Cardiac muscle cell (in vitro differentiated cells and primary cell): Measurements from ENCODE around the gene CDH5. TPM values are rescaled to one million over a fixed set of nuclear protein-coding genes. Genes with fewer than 3 reads are reported as not detected.

Experiments used
- DNase-seq, 2 donors: peaks; one replicate each; pipeline versions ENCODE4 v3.0.0 to v3.0.0-alpha.2; 2010 to 2017; ENCODE audit warnings: low read depth in 1 of 2, low spot score in 1 of 2
- H3K27ac ChIP-seq: fragments of 200-600 bp; sonication (generic); 2 replicates; pipeline ENCODE4 v1.5.1; 2016
- H3K27me3 ChIP-seq: fragments of 200-600 bp; sonication (generic); 2 replicates; pipeline ENCODE4 v1.6.0; 2016; ENCODE audit warnings: control low read depth
- H3K36me3 ChIP-seq: fragments of 200-600 bp; sonication (generic); 2 replicates; pipeline ENCODE4 v1.5.1; 2016; ENCODE audit warnings: control low read depth
- H3K4me1 ChIP-seq: fragments of 200-600 bp; sonication (generic); 2 replicates; pipeline ENCODE4 v1.8.1; 2017; ENCODE audit warnings: low read depth, mild to moderate bottlenecking, mixed run types
- H3K4me3 ChIP-seq: fragments of 200-600 bp; sonication (generic); 2 replicates; pipeline ENCODE4 v1.5.1; 2016; ENCODE audit warnings: mild to moderate bottlenecking
- H3K9me3 ChIP-seq: fragments of 200-600 bp; sonication (generic); 2 replicates; pipeline ENCODE4 v1.5.1; 2017; ENCODE audit warnings: low read depth, mild to moderate bottlenecking, control low read depth
- polyA plus RNA-seq: library from polyadenylated mRNA; unstranded; fragments of >200 nt; fragmentation: Nextera tagmentation; extraction: Ambion mirVana; gene quantifications from 2 replicates; pipeline ENCODE4 v1.2.1, GENCODE V29; 2016
- total RNA-seq: library from RNA; depleted of rRNA; stranded (reverse); fragments of >200 nt; gene quantifications from 2 replicates; pipeline ENCODE4 v1.2.3, GENCODE V29; 2016
- TF ChIP-seq, protein P1 (sequence below): IDR thresholded peaks from 2 replicates; pipeline ENCODE4 v1.5.1; 2012; ENCODE audit warnings: low read depth, mild to moderate bottlenecking, low read length

CDH5 gene
- total and polyA plus RNA-seq, 2 experiments from 2014 or later = 1.1 to 4.1 TPM

DNA sequence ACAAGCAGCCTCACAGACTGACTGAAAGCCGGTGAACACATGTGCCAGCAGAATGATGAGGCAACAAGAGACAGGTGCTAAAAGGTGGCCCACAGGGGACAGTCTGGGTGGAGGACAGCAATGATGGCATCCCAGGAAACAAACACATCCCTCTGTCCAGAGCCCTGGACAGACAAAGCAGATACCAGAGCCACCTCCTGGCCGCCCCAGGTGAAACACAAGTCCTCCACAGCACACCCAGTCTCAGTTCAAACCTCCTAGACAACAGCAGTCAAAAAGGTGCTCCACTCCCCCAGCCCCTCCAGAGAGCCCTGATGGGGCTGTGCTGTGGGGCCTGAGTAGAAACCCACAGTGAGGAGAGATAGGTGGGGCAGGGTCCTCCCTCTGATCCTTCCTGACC lies 20.3 kb upstream of the CDH5 start:
- H3K4me3 ChIP-seq = no peak overlapping the region
- TF ChIP-seq, protein P1, sequence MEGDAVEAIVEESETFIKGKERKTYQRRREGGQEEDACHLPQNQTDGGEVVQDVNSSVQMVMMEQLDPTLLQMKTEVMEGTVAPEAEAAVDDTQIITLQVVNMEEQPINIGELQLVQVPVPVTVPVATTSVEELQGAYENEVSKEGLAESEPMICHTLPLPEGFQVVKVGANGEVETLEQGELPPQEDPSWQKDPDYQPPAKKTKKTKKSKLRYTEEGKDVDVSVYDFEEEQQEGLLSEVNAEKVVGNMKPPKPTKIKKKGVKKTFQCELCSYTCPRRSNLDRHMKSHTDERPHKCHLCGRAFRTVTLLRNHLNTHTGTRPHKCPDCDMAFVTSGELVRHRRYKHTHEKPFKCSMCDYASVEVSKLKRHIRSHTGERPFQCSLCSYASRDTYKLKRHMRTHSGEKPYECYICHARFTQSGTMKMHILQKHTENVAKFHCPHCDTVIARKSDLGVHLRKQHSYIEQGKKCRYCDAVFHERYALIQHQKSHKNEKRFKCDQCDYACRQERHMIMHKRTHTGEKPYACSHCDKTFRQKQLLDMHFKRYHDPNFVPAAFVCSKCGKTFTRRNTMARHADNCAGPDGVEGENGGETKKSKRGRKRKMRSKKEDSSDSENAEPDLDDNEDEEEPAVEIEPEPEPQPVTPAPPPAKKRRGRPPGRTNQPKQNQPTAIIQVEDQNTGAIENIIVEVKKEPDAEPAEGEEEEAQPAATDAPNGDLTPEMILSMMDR = no peak
- H3K27ac ChIP-seq = no peak overlapping the region
- no peaks in the 10 kb centered on the region for H3K36me3 ChIP-seq
- DNase-seq = no peak
- H3K27me3 ChIP-seq = peaks cover 25% of the 10 kb centered on the region
- H3K4me1 ChIP-seq = no peaks in the 10 kb centered on the region
- H3K9me3 ChIP-seq = no peaks in the 10 kb centered on the region

- Histone ChIP-seq H3K4me3 (no peak overlapping the region), H3K27me3 (peaks cover 18% of the 10 kb centered on the region), H3K27ac (no peak overlapping the region), H3K9me3 (no peaks in the 10 kb centered on the region), H3K4me1 (no peaks in the 10 kb centered on the region), H3K36me3 (no peaks in the 10 kb centered on the region)
- no peak for DNase-seq
- TF ChIP-seq, protein P1 = no peak
These were observed 14.2 kb upstream of the CDH5 start for GRCh38 chr16:66352304-66352703.

- Histone ChIP-seq H3K27me3 (peaks cover 16% of the 10 kb centered on the region), H3K4me1 (no peaks in the 10 kb centered on the region), H3K9me3 (no peaks in the 10 kb centered on the region), H3K27ac (no peak overlapping the region), H3K36me3 (no peaks in the 10 kb centered on the region), H3K4me3 (no peak overlapping the region)
- DNase-seq = no peak
- TF ChIP-seq, protein P1 = no peak
These were observed 13.4 kb upstream of the CDH5 start for GRCh38 chr16:66353055-66353454.

- TF ChIP-seq, protein P1 = no peak
- H3K9me3 ChIP-seq = no peaks in the 10 kb centered on the region
- DNase-seq = no peak
- no peak overlapping the region for H3K4me3 ChIP-seq
- peaks cover 5% of the 10 kb centered on the region for H3K27me3 ChIP-seq
- H3K4me1 ChIP-seq = no peaks in the 10 kb centered on the region
- H3K27ac ChIP-seq = no peak overlapping the region
- H3K36me3 ChIP-seq = no peaks in the 10 kb centered on the region
These were observed 12.2 kb upstream of the CDH5 start for GRCh38 chr16:66354034-66354909.

GRCh38 chr16:66355526-66355925 lies 11.0 kb upstream of the CDH5 start:
- Histone ChIP-seq H3K36me3 (no peaks in the 10 kb centered on the region), H3K4me3 (no peak overlapping the region), H3K4me1 (no peaks in the 10 kb centered on the region), H3K27ac (no peak overlapping the region), H3K27me3 (no peaks in the 10 kb centered on the region), H3K9me3 (no peaks in the 10 kb centered on the region)
- TF ChIP-seq, protein P1 = no peak
- DNase-seq = no peak
